NOMO-1 (cell line): Measurements from ENCODE around the gene SAMSN1.

ENCODE experiments used
- DNase-seq, 2 experiments: peaks; one replicate each; lab custom pipeline; 2025; ENCODE audit not compliant: unreplicated experiment in 2 of 2; lab: John Stamatoyannopoulos, UW

Gene SAMSN1

GRCh38 chr21:14452031-14452726 lies 93.9 kb downstream of the SAMSN1 start:
- no peak for DNase-seq

GRCh38 chr21:14451546-14451945 lies 94.6 kb downstream of the SAMSN1 start:
- DNase-seq = no peak

GRCh38 chr21:14448784-14449183 lies 97.3 kb downstream of the SAMSN1 start:
- no peak for DNase-seq

GRCh38 chr21:14438211-14438610 lies 107.9 kb downstream of the SAMSN1 start:
- DNase-seq = peak; percentile 23 to 45

- DNase-seq = no peak
These were observed 110.7 kb downstream of the SAMSN1 start for GRCh38 chr21:14435423-14435822.
